Prostate gland (tissue), 2 donors: Measurements from ENCODE around the gene DLST.

Experiments used
- CTCF ChIP-seq, 4 experiments: fragments of 200-600 bp in 2 of 4; fragments of 450-650 bp in 2 of 4; sonication (generic) in 2 of 4; IDR thresholded peaks; 1 replicate in 3 of 4; 2 replicates in 1 of 4; pipeline ENCODE4 v1.5.1; 2016 to 2019; ENCODE audit warnings: antibody characterized with exemption in 4 of 4, mild to moderate bottlenecking in 2 of 4, moderate library complexity in 2 of 4
- POLR2AphosphoS5 ChIP-seq: sonication (generic); formaldehyde crosslinking; IDR thresholded peaks from one replicate; pipeline ENCODE4 v1.6.1; 2017; ENCODE audit warnings: antibody characterized with exemption

GRCh38 chr14:74938531-74939495 is 57.1 kb downstream of the DLST start:
- TF ChIP-seq POLR2AphosphoS5 (no peak), CTCF (IDR thresholded peaks at IDR 0.05) (no peak)
